NCI-H187 treated with DMSO at 0.1 percent for 48 hours (cell line): ENCODE results near the gene STOX2.

Source experiments
- DNase-seq: peaks from one replicate; lab custom pipeline; 2025; lab: John Stamatoyannopoulos, UW

Gene STOX2

GRCh38 chr4:183905081-183905592 lies at the start of gene STOX2:
TSS of gene STOX2 (plus strand) at chr4:183905307. CDS start at chr4:183906791, 1,484 bp downstream.
- DNase-seq: no peak

- no peak for DNase-seq
Observed at GRCh38 chr4:183855323-183856190, 49.5 kb upstream of the STOX2 start.

GRCh38 chr4:183857040-183857439 lies 48.1 kb upstream of the STOX2 start:
- DNase-seq: no peak

- DNase-seq: no peak
Observed at GRCh38 chr4:183858011-183858615, 47.0 kb upstream of the STOX2 start.

GRCh38 chr4:183860119-183860518 lies 45.0 kb upstream of the STOX2 start:
- no peak for DNase-seq

- DNase-seq: no peak
Observed at GRCh38 chr4:183860731-183861130, 44.4 kb upstream of the STOX2 start.

- DNase-seq: no peak
Observed at GRCh38 chr4:183861426-183861825, 43.7 kb upstream of the STOX2 start.

- DNase-seq: no peak
Observed at GRCh38 chr4:183863155-183863825, 41.8 kb upstream of the STOX2 start.

GRCh38 chr4:183867247-183867646 lies 37.9 kb upstream of the STOX2 start:
- no peak for DNase-seq

GRCh38 chr4:183870997-183871396 lies 34.1 kb upstream of the STOX2 start:
- no peak for DNase-seq

- DNase-seq: no peak
Observed at GRCh38 chr4:183871581-183871980, 33.5 kb upstream of the STOX2 start.

- no peak for DNase-seq
Observed at GRCh38 chr4:183872531-183872930, 32.6 kb upstream of the STOX2 start.

GRCh38 chr4:183873409-183874185 lies 31.5 kb upstream of the STOX2 start:
- DNase-seq: no peak

- no peak for DNase-seq
Observed at GRCh38 chr4:183875251-183875825, 29.8 kb upstream of the STOX2 start.

GRCh38 chr4:183876268-183876934 lies 28.7 kb upstream of the STOX2 start:
- DNase-seq: no peak

GRCh38 chr4:183878251-183878970 lies 26.7 kb upstream of the STOX2 start:
- DNase-seq: no peak

GRCh38 chr4:183885205-183885720 lies 19.8 kb upstream of the STOX2 start:
- no peak for DNase-seq

GRCh38 chr4:183887351-183887750 lies 17.8 kb upstream of the STOX2 start:
- no peak for DNase-seq

GRCh38 chr4:183888564-183888963 lies 16.5 kb upstream of the STOX2 start:
- no peak for DNase-seq

GRCh38 chr4:183889190-183889589 lies 15.9 kb upstream of the STOX2 start:
- no peak for DNase-seq
